Measurements from ENCODE around the gene CRYBG3. TPM values are rescaled to one million over a fixed set of nuclear protein-coding genes. Genes with fewer than 3 reads are reported as not detected.

CRYBG3 gene
- total RNA-seq, 4 donors from 2014 or later, result 17.4 to 41.5 (median 38.1) TPM

- Histone ChIP-seq H3K9me3 (no peaks in the 10 kb centered on the region), H3K4me3 (no peak overlapping the region), H3K27me3 (no peaks in the 10 kb centered on the region), H3K36me3 (no peaks in the 10 kb centered on the region), H3K4me1 (no peaks in the 10 kb centered on the region), H3K27ac (no peak overlapping the region)
- intact Hi-C loops (cut with DNase I; ENCODE audit: low total_unique reads), result no loop called here
- TF ChIP-seq POLR2A (IDR thresholded peaks at IDR 0.05), result no peak
- TF ChIP-seq CTCF (IDR thresholded peaks at IDR 0.05), result no peak
- DNase-seq, result no peak
Observed at GRCh38 chr3:97927704-97928103, 105.9 kb downstream of the CRYBG3 start.

- Histone ChIP-seq H3K4me3 (no peak overlapping the region), H3K36me3 (no peaks in the 10 kb centered on the region), H3K27ac (no peak overlapping the region), H3K4me1 (no peaks in the 10 kb centered on the region), H3K9me3 (no peaks in the 10 kb centered on the region), H3K27me3 (no peaks in the 10 kb centered on the region)
- TF ChIP-seq POLR2A (IDR thresholded peaks at IDR 0.05) (no peak), CTCF (IDR thresholded peaks at IDR 0.05) (no peak)
- no peak for DNase-seq
- intact Hi-C loops (cut with DNase I; ENCODE audit: low total_unique reads), result no loop called here
Observed at GRCh38 chr3:97928986-97929385, 107.2 kb downstream of the CRYBG3 start.

- no peak overlapping the region for H3K27ac ChIP-seq
- intact Hi-C loops (cut with DNase I; ENCODE audit: low total_unique reads), result no loop called here
Observed at GRCh38 chr3:97930018-97930417, 108.2 kb downstream of the CRYBG3 start.

GRCh38 chr3:97931218-97931617 is 109.4 kb downstream of the CRYBG3 start:
- H3K4me3 ChIP-seq, result no peak overlapping the region
- no peak for DNase-seq
- intact Hi-C loops (cut with DNase I; ENCODE audit: low total_unique reads), result no loop called here
- no peaks in the 10 kb centered on the region for H3K4me1 ChIP-seq
- no peak overlapping the region for H3K27ac ChIP-seq
- no peaks in the 10 kb centered on the region for H3K9me3 ChIP-seq
- TF ChIP-seq CTCF (IDR thresholded peaks at IDR 0.05), result no peak
- TF ChIP-seq POLR2A (IDR thresholded peaks at IDR 0.05), result no peak
- no peaks in the 10 kb centered on the region for H3K27me3 ChIP-seq
- no peaks in the 10 kb centered on the region for H3K36me3 ChIP-seq

More at GRCh38 chr3:97930018-97930417, 108.2 kb downstream of the CRYBG3 start:
- DNase-seq, result no peak
- H3K4me1 ChIP-seq, result no peaks in the 10 kb centered on the region
- no peaks in the 10 kb centered on the region for H3K9me3 ChIP-seq
- H3K4me3 ChIP-seq, result no peak overlapping the region
- no peaks in the 10 kb centered on the region for H3K27me3 ChIP-seq
- no peak for TF ChIP-seq CTCF (IDR thresholded peaks at IDR 0.05)
- H3K36me3 ChIP-seq, result no peaks in the 10 kb centered on the region

- Histone ChIP-seq H3K27ac (no peak overlapping the region), H3K4me3 (no peak overlapping the region), H3K9me3 (no peaks in the 10 kb centered on the region), H3K4me1 (no peaks in the 10 kb centered on the region), H3K36me3 (no peaks in the 10 kb centered on the region), H3K27me3 (no peaks in the 10 kb centered on the region)
- no peak for TF ChIP-seq CTCF (IDR thresholded peaks at IDR 0.05)
- TF ChIP-seq POLR2A (IDR thresholded peaks at IDR 0.05), result no peak
- intact Hi-C loops (cut with DNase I; ENCODE audit: low total_unique reads), result no loop called here
- DNase-seq, result no peak
Observed at GRCh38 chr3:97932387-97932801, 110.6 kb downstream of the CRYBG3 start.
